ENCODE results near the gene SACM1L. TPM values are rescaled to one million over a fixed set of nuclear protein-coding genes. Genes with fewer than 3 reads are reported as not detected.

The SACM1L gene
- total RNA-seq, 1 donor from 2014 or later: 39.4 TPM

DNA sequence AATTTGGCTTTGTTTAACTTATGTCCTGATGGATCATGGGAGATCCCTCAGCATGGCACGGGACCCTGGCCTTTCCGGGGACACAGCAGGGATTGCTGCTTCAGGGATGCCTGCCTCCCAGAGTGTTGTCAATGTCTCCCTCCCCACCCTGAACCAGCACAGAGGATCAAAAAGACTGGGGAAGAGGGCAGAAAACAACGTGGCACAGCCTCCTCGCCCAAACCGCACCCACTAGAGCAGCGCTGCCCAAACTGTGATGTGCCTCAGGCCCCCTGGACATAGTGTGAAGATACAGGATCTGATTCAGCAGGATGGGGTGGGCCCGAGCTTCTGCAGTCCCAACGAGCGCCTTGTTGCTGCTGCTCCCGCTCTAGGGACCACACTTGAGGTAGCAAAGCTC lies 72.6 kb downstream of the SACM1L start:
- no peak overlapping the region for H3K27ac ChIP-seq (ENCODE audit: low read depth, low read length)

DNA sequence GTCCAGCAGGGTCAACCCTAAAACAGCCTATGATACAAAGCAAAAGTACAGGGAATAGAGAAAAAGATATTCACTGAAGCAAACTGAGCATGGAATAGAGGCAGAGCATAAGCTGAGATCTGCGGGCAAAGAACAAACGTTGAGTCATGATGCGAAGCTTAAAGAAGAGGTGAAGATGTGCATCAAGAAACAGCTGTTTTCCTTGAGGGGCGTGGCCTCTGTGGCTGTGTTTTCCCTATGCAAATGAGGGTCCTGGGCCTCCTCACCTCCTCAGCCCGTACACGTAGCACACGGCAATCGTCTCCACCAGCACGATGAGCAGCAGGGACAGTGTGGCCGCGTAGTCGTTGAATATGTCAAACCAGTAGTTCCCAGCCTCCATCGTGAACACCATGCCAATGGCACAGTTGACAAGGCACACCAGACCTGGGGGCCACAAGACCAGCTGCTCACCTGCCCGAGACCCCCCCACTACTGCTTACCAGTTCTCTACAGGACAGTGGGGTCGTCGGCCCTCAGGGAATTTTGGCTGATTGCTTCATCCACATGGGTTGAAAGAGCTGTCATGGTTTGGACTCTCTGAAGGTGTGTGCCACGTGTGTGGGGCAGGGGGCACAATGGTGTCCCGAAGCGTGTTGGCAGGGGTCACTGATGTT lies 73.6 kb downstream of the SACM1L start:
- TF ChIP-seq EZH2 (IDR thresholded peaks at IDR 0.05; ENCODE audit: insufficient read depth, low read length): no peak
- TF ChIP-seq, protein P1, sequence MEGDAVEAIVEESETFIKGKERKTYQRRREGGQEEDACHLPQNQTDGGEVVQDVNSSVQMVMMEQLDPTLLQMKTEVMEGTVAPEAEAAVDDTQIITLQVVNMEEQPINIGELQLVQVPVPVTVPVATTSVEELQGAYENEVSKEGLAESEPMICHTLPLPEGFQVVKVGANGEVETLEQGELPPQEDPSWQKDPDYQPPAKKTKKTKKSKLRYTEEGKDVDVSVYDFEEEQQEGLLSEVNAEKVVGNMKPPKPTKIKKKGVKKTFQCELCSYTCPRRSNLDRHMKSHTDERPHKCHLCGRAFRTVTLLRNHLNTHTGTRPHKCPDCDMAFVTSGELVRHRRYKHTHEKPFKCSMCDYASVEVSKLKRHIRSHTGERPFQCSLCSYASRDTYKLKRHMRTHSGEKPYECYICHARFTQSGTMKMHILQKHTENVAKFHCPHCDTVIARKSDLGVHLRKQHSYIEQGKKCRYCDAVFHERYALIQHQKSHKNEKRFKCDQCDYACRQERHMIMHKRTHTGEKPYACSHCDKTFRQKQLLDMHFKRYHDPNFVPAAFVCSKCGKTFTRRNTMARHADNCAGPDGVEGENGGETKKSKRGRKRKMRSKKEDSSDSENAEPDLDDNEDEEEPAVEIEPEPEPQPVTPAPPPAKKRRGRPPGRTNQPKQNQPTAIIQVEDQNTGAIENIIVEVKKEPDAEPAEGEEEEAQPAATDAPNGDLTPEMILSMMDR (IDR thresholded peaks at IDR 0.05; ENCODE audit: insufficient read depth, low read depth, low read length): no peak
- Histone ChIP-seq H3K9ac (ENCODE audit: low read length) (no peak overlapping the region), H3K36me3 (ENCODE audit: insufficient read depth, low read length) (no peaks in the 10 kb centered on the region), H3K9me3 (ENCODE audit: insufficient read depth, low read depth, low read length) (no peaks in the 10 kb centered on the region), H4K20me1 (ENCODE audit: insufficient read depth, low read length) (no peaks in the 10 kb centered on the region), H3K79me2 (ENCODE audit: insufficient read depth, low read length) (no peaks in the 10 kb centered on the region), H3K27me3 (ENCODE audit: insufficient read depth, low read length) (no peaks in the 10 kb centered on the region), H2AFZ (ENCODE audit: low read depth, low read length) (no peak overlapping the region), H3K27ac (ENCODE audit: low read depth, low read length) (no peak overlapping the region), H3K4me1 (ENCODE audit: insufficient read depth, low read length) (no peaks in the 10 kb centered on the region), H3K4me2 (ENCODE audit: low read length) (no peak overlapping the region), H3K4me3 (ENCODE audit: insufficient read depth, low read depth, low read length) (no peak overlapping the region)
- no peak overlapping the region for H3K4me3 Mint-ChIP-seq (ENCODE audit: unreplicated experiment)
- peaks cover 21% of the 10 kb centered on the region for H3K27me3 Mint-ChIP-seq (ENCODE audit: low read depth, unreplicated experiment)
- FAIRE-seq (no peak), DNase-seq (ENCODE audit: low read depth) (no peak)
- H3K4me1 Mint-ChIP-seq (ENCODE audit: low read depth, unreplicated experiment): no peaks in the 10 kb centered on the region
- peaks cover 1% of the 10 kb centered on the region for H3K9me3 Mint-ChIP-seq (ENCODE audit: unreplicated experiment)
- no peak overlapping the region for H3K27ac Mint-ChIP-seq (ENCODE audit: unreplicated experiment)
- H3K36me3 Mint-ChIP-seq (ENCODE audit: low read depth, unreplicated experiment): no peaks in the 10 kb centered on the region

More for the DNA sequence above, 72.6 kb downstream of the SACM1L start:
- H3K79me2 ChIP-seq (ENCODE audit: insufficient read depth, low read length): no peaks in the 10 kb centered on the region
- FAIRE-seq (no peak), DNase-seq (ENCODE audit: low read depth) (no peak)
- H3K27ac Mint-ChIP-seq (ENCODE audit: unreplicated experiment): no peak overlapping the region
- no peaks in the 10 kb centered on the region for H3K27me3 ChIP-seq (ENCODE audit: insufficient read depth, low read length)
- no peak overlapping the region for H3K4me2 ChIP-seq (ENCODE audit: low read length)
- no peaks in the 10 kb centered on the region for H3K9me3 ChIP-seq (ENCODE audit: insufficient read depth, low read depth, low read length)
- no peak for TF ChIP-seq EZH2 (IDR thresholded peaks at IDR 0.05; ENCODE audit: insufficient read depth, low read length)
- TF ChIP-seq, protein P1 (IDR thresholded peaks at IDR 0.05; ENCODE audit: insufficient read depth, low read depth, low read length): no peak
- H3K36me3 Mint-ChIP-seq (ENCODE audit: low read depth, unreplicated experiment): peaks cover 2% of the 10 kb centered on the region
- no peaks in the 10 kb centered on the region for H3K4me1 ChIP-seq (ENCODE audit: insufficient read depth, low read length)
- H3K4me3 ChIP-seq (ENCODE audit: insufficient read depth, low read depth, low read length): no peak overlapping the region
- H4K20me1 ChIP-seq (ENCODE audit: insufficient read depth, low read length): no peaks in the 10 kb centered on the region
- no peak overlapping the region for H3K4me3 Mint-ChIP-seq (ENCODE audit: unreplicated experiment)
- H2AFZ ChIP-seq (ENCODE audit: low read depth, low read length): no peak overlapping the region
- no peaks in the 10 kb centered on the region for H3K36me3 ChIP-seq (ENCODE audit: insufficient read depth, low read length)
- H3K4me1 Mint-ChIP-seq (ENCODE audit: low read depth, unreplicated experiment): no peaks in the 10 kb centered on the region
- H3K9ac ChIP-seq (ENCODE audit: low read length): no peak overlapping the region
- peaks cover 1% of the 10 kb centered on the region for H3K9me3 Mint-ChIP-seq (ENCODE audit: unreplicated experiment)
- H3K27me3 Mint-ChIP-seq (ENCODE audit: low read depth, unreplicated experiment): peaks cover 21% of the 10 kb centered on the region

DNA sequence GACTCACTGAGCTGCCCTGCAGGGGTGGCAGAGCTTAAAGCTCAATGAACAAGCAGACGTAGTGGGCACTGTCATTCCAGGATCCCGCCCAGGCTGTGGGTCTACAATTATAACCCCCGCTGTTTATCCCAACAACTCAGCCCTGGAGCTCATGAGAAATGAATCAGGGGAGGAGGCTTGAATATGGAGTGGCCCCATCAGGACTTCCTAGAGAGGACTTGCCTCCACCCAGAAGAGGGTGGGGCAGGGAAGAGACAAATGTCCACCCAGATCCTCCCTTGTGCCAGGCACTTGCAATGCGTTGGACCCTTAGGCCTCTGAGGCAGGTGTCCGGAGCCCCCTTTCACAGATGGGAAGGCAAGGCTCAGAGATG lies 74.1 kb downstream of the SACM1L start:
- no peaks in the 10 kb centered on the region for H3K9me3 ChIP-seq (ENCODE audit: insufficient read depth, low read depth, low read length)
- Mint-ChIP-seq H3K4me3 (ENCODE audit: unreplicated experiment) (no peak overlapping the region), H3K27ac (ENCODE audit: unreplicated experiment) (no peak overlapping the region), H3K27me3 (ENCODE audit: low read depth, unreplicated experiment) (peaks cover 21% of the 10 kb centered on the region), H3K9me3 (ENCODE audit: unreplicated experiment) (peaks cover 1% of the 10 kb centered on the region), H3K36me3 (ENCODE audit: low read depth, unreplicated experiment) (no peaks in the 10 kb centered on the region), H3K4me1 (ENCODE audit: low read depth, unreplicated experiment) (no peaks in the 10 kb centered on the region)
- DNase-seq (ENCODE audit: low read depth) (no peak), FAIRE-seq (no peak)
- H3K27me3 ChIP-seq (ENCODE audit: insufficient read depth, low read length): no peaks in the 10 kb centered on the region
- H3K79me2 ChIP-seq (ENCODE audit: insufficient read depth, low read length): no peaks in the 10 kb centered on the region
- H2AFZ ChIP-seq (ENCODE audit: low read depth, low read length): no peak overlapping the region
- H3K4me3 ChIP-seq (ENCODE audit: insufficient read depth, low read depth, low read length): no peak overlapping the region
- no peaks in the 10 kb centered on the region for H3K4me1 ChIP-seq (ENCODE audit: insufficient read depth, low read length)
- no peak overlapping the region for H3K4me2 ChIP-seq (ENCODE audit: low read length)
- no peaks in the 10 kb centered on the region for H4K20me1 ChIP-seq (ENCODE audit: insufficient read depth, low read length)
- H3K36me3 ChIP-seq (ENCODE audit: insufficient read depth, low read length): no peaks in the 10 kb centered on the region
- H3K27ac ChIP-seq (ENCODE audit: low read depth, low read length): no peak overlapping the region
- no peak overlapping the region for H3K9ac ChIP-seq (ENCODE audit: low read length)
- no peak for TF ChIP-seq EZH2 (IDR thresholded peaks at IDR 0.05; ENCODE audit: insufficient read depth, low read length)
- TF ChIP-seq, protein P1 (IDR thresholded peaks at IDR 0.05; ENCODE audit: insufficient read depth, low read depth, low read length): no peak
